ENCODE results near the gene SMPDL3A. TPM values are rescaled to one million over a fixed set of nuclear protein-coding genes. Genes with fewer than 3 reads are reported as not detected.

SMPDL3A gene
- total RNA-seq, 1 experiment from 2014 or later = 1.8 TPM

DNA sequence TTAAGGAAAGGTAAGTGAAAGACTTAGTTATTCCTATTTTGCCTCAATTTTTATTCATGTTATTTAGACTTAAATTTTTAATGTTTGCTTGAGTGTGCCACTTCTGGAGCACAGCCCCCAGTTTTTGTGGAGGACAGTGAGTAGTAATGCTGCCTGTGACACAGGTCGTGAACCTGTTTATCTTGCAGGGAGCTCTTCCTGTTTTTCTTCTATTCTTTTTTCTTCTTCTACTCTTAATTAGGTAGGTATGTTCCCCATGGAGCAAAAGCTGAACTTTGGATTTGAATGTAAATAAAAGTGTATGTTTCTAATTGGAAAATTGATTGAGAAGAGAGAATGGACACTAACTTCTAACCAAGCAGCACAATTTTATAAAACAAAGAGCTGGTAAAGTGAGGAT, 12.3 kb downstream of the SMPDL3A start:
- ChIA-PET POLR2A (no interaction called here), CTCF (interaction anchor here (0.6 kb wide), 1 partner anchor 471 kb away, joined by 4 read pairs; no protein-coding TSS in a partner anchor)
- Histone ChIP-seq H3K4me3 (ENCODE audit: low read depth in 2 of 2, low read length in 2 of 2) (no peak overlapping the region), H3K9me3 (ENCODE audit: control insufficient read depth, insufficient read depth, low read depth, low read length) (no peaks in the 10 kb centered on the region), H3K27me3 (ENCODE audit: control insufficient read depth, insufficient read depth, low read length) (no peaks in the 10 kb centered on the region), H3K36me3 (ENCODE audit: control insufficient read depth, insufficient read depth, low read length) (no peaks in the 10 kb centered on the region), H3K4me1 (ENCODE audit: control insufficient read depth, insufficient read depth, low read length) (no peaks in the 10 kb centered on the region), H3K27ac (ENCODE audit: low read length) (no peak overlapping the region)
- BruUV-seq (replicated peaks) = no TSS peak
- DNase-seq (ENCODE audit: low read depth, low spot score) (no peak), ATAC-seq (no peak)
- TF ChIP-seq SIN3A (IDR thresholded peaks at IDR 0.05; ENCODE audit: borderline replicate concordance, insufficient read depth, low read depth, low read length) (no peak), POLR2AphosphoS5 (IDR thresholded peaks at IDR 0.05; ENCODE audit: low read depth, low read length) (no peak), TCF7L2 (IDR thresholded peaks at IDR 0.05; ENCODE audit: low read depth, low read length) (no peak)
- TF ChIP-seq, protein P1, sequence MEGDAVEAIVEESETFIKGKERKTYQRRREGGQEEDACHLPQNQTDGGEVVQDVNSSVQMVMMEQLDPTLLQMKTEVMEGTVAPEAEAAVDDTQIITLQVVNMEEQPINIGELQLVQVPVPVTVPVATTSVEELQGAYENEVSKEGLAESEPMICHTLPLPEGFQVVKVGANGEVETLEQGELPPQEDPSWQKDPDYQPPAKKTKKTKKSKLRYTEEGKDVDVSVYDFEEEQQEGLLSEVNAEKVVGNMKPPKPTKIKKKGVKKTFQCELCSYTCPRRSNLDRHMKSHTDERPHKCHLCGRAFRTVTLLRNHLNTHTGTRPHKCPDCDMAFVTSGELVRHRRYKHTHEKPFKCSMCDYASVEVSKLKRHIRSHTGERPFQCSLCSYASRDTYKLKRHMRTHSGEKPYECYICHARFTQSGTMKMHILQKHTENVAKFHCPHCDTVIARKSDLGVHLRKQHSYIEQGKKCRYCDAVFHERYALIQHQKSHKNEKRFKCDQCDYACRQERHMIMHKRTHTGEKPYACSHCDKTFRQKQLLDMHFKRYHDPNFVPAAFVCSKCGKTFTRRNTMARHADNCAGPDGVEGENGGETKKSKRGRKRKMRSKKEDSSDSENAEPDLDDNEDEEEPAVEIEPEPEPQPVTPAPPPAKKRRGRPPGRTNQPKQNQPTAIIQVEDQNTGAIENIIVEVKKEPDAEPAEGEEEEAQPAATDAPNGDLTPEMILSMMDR (IDR thresholded peaks at IDR 0.05) = no peak
- TF ChIP-seq, protein P2, sequence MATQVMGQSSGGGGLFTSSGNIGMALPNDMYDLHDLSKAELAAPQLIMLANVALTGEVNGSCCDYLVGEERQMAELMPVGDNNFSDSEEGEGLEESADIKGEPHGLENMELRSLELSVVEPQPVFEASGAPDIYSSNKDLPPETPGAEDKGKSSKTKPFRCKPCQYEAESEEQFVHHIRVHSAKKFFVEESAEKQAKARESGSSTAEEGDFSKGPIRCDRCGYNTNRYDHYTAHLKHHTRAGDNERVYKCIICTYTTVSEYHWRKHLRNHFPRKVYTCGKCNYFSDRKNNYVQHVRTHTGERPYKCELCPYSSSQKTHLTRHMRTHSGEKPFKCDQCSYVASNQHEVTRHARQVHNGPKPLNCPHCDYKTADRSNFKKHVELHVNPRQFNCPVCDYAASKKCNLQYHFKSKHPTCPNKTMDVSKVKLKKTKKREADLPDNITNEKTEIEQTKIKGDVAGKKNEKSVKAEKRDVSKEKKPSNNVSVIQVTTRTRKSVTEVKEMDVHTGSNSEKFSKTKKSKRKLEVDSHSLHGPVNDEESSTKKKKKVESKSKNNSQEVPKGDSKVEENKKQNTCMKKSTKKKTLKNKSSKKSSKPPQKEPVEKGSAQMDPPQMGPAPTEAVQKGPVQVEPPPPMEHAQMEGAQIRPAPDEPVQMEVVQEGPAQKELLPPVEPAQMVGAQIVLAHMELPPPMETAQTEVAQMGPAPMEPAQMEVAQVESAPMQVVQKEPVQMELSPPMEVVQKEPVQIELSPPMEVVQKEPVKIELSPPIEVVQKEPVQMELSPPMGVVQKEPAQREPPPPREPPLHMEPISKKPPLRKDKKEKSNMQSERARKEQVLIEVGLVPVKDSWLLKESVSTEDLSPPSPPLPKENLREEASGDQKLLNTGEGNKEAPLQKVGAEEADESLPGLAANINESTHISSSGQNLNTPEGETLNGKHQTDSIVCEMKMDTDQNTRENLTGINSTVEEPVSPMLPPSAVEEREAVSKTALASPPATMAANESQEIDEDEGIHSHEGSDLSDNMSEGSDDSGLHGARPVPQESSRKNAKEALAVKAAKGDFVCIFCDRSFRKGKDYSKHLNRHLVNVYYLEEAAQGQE (IDR thresholded peaks at IDR 0.05; ENCODE audit: insufficient read depth in 1 of 2, low read depth in 2 of 2, low read length in 1 of 2) = no peak
- intact Hi-C loops (cut with micrococcal nuclease; ENCODE audit: unreplicated experiment) (no loop called here), in situ Hi-C loops (cut with HindIII; ENCODE audit: low pct_unique_long_range_greater_than_20kb, low sequenced_read_pairs) (no loop called here)

DNA sequence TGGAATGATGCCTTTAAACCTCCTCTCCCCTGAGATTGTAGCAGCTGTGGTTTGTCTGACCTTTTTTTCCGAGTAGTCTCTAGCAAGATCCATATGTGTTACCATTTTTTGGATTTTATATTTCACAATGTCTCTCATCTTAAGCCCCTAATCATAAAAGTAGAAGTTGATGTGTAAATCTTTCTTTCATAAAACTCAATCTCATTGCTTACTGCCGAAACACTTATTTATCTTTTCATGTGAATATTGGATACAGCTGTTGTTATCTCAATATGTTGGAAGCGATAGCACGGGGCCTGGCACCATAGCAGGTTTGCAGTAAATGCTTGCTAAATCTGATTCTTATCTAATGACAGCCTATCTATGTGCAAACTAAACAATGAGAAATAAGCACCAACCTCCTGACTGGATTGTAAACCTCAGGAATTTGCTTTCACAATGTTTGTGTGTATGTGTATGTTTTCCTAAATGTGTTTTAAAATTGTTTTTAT, 14.2 kb downstream of the SMPDL3A start:
- Histone ChIP-seq H3K9me3 (ENCODE audit: control insufficient read depth, insufficient read depth, low read depth, low read length) (no peaks in the 10 kb centered on the region), H3K4me3 (ENCODE audit: low read depth in 2 of 2, low read length in 2 of 2) (no peak overlapping the region), H3K36me3 (ENCODE audit: control insufficient read depth, insufficient read depth, low read length) (no peaks in the 10 kb centered on the region), H3K4me1 (ENCODE audit: control insufficient read depth, insufficient read depth, low read length) (no peaks in the 10 kb centered on the region), H3K27ac (ENCODE audit: low read length) (no peak overlapping the region), H3K27me3 (ENCODE audit: control insufficient read depth, insufficient read depth, low read length) (no peaks in the 10 kb centered on the region)
- TF ChIP-seq, protein P2 (IDR thresholded peaks at IDR 0.05; ENCODE audit: insufficient read depth in 1 of 2, low read depth in 2 of 2, low read length in 1 of 2) = no peak
- no peak for TF ChIP-seq TCF7L2 (IDR thresholded peaks at IDR 0.05; ENCODE audit: low read depth, low read length)
- TF ChIP-seq, protein P1 (IDR thresholded peaks at IDR 0.05) = no peak
- no peak for TF ChIP-seq SIN3A (IDR thresholded peaks at IDR 0.05; ENCODE audit: borderline replicate concordance, insufficient read depth, low read depth, low read length)
- TF ChIP-seq POLR2AphosphoS5 (IDR thresholded peaks at IDR 0.05; ENCODE audit: low read depth, low read length) = no peak
- ChIA-PET POLR2A (no interaction called here), CTCF (no interaction called here)
- in situ Hi-C loops (cut with HindIII; ENCODE audit: low pct_unique_long_range_greater_than_20kb, low sequenced_read_pairs) = no loop called here
- intact Hi-C loops (cut with micrococcal nuclease; ENCODE audit: unreplicated experiment) = no loop called here
- DNase-seq (ENCODE audit: low read depth, low spot score) (no peak), ATAC-seq (no peak)
- BruUV-seq (replicated peaks) = no TSS peak

Data from Panc1 (cell line).